ENCODE data around the gene SH2D1B.

The SH2D1B gene

DNA sequence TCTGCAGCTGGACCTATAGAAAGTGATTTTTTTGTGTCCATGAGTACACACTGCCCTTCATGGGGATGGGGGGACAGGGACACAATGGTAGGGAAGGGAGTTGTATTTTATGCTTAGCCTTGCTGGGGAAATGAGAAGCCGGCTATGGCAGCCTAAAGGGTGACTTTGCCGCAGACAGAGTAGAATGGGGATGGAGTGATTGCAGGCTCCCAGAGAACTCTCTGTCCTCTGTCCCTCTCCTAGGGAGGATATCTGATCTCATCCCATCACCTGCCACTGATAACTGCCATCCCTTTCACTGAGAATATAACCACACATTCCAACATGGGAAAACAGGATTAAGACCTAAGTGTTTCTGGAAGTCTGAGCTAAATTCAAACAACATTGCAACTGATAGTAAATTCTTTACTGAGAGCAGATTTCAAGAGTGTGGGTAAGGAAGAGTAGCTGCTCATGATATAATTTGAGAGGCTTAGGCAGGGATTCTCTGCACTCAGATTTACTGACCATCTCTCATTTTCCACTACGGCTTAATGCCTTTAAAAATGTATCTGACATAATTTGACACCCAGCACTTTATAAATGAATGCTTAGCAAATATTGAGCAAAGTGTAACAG lies 13.9 kb downstream of the SH2D1B start:
- DNase-seq = no peak

DNA sequence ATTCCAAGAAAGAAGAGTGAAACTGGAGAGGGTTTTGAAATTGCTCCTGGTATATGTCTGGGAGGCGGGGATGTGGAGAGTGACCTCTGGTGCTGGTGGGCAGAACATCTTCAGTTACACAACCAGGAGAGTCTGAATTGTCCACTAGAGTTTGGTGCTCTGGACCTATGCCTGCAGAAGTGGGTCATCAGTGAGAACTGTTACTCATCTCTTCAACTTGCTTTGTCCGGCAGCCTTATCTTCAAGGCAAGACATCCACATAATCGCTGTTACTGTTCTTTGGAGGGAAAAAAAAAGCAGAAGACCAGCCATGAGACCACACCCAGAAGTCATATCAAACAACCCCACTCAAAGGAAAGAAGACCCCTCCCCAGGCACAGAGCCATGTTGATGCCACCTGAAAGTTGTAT lies 14.9 kb downstream of the SH2D1B start:
- DNase-seq = no peak

DNA sequence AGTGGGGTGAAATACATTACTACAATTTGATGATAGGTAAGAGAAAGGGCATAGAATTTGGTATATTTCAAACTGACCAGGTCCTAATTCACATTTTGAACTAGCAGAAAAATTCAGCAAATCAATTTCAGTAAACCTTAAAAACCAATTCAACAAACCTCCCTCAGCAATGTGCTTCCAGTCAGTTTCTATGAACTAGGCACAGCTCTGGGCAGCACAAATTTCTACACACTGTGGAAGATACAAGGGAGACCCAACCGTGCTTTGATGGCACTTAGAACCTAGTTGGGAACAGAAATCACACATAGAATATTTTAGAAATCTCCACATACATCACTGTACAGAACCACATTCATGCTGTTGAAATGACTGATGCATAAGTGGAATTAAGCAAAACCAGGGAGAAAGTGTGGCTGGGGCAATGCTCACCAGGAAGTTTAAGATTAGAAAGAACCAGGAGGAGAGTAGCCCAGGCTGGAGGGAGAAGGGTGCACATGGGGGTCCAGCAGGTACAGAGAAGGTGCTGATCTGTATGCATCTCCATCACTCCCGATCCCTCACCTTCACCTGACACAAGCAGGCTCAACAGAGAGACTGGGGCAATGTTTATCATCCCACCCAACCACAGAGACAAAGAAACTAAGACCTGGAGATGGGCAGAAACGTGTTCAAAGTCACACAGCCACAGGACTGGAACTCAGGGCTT lies 15.6 kb downstream of the SH2D1B start:
- no peak for DNase-seq

DNA sequence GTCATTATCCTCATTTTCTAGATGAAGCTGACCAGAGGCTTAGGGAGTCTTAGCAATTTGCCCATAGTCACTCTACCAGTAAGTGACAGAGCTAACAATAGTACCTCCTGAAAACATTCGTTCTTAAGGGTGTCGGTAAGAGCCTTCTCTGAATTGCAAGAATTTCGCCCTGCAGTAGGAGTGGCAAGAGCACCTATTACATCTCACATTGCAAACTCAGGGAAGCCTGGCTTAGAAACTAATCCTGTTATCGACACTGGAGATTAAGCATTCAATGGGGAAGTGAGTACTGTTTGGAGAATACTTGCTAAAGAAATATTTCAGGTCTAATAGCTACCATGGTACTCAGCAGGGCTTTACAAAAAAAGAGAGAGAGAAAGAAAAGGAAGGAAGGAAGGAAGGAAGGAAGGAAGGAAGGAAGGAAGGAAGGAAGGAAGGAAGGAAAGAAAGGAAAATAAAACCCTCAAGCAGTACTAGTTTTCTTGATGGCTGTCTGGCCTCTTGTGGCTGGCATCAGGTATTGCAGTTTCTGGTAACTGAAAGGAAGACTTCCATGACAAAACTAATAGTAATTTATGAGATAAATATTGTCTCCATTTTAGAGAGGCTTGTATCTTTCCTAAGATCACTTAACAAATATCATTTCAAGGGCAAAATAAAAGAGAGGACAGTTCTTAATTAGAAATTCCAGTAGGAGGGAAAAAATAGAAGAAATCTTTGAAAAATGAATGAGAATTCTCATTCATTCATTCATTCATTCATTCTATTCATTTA lies 20.0 kb downstream of the SH2D1B start:
- DNase-seq = peak; percentile 30

DNA sequence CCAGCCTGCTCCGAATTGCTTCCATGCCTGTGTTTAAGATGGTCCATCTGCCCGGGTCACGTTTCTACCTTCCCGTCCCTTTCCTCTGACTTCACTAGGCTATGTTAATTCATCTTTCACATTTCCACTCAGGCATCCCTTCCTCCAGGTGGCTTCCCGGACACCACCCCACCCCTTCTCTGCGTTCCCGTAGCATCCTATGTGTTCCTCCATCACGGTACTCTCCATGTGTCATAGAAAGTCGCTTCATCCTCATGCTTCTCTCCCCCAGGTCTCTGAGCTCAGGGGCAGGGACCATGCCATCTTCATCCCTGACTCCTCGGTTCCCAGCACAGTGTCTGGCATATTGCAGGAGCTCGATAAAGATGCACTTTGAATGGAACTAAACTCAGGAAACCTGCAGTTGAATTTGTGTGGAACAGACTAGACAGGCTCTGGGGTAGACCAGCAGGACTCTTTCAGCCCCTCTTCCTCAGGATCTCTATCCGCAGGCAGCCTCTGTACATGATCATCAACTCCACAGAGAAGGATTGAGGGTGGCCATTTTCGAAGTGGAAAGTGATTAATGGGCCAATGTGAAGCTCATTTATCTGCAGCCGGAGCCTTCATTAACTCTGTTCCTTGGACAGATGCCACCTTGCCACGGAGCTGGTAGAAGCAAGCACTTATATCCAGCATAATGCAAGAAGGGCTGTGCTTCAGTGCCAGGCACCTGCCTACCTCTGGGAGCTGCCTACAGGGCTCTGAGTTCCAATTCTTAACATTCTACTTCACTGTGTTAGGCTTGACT lies 21.3 kb downstream of the SH2D1B start:
- DNase-seq = no peak

DNA sequence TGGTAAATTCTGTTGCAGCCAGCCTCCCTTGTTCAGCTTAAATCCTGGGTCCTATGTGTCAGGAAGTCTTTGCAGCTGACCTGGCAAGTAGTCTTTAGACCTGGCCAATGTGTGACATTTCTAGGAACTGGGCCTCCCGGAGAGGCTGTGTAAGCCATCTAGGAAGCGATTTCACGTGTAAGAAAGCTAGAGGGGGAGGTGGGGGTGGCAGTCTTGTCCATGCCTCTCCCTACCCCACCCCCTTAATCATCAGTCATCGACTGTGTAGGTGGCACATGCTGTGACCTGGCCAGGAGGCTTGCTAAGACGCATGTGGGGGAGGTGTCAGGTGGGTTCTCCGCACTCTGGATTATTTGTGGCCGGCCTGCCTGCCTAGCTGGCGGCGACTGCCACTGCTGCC lies 22.0 kb downstream of the SH2D1B start:
- DNase-seq = no peak

DNA sequence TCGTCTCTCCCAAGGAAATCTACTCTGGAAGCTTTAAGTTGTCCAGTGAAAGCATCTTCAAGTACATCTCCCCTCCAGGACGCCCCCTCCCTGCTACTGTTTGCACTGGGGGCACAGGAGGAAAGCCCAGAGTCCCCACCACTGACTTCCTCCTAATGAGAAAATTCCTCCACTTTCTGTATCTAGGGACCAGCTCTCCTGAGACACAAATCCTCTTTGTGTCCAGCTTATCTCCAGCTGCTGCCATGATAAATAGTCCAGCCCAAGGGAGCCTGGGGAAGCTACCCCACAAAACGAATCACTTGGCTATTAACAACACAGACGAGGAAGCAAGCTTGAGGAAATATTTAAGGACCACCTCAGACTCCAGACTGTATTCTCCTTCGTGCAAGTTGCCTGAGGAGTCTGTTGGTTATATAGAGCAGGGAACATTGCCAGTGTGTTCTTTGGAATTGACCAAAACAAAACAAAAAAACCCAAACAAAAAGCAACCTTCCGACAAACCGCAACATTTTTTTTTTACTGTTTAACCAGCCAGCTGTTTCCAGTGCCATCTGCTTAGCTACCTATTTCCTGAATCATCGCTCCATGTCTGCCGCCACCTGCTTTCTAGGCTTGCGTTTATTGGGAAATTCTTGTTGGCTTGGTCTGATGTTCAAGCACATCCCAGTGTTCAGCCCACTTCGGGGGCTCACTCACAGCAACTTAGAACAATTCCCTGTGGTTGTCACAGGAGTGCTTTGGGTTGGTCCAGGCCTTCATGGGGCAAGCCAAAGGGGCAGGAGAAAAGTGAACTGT lies 22.7 kb downstream of the SH2D1B start:
- DNase-seq = no peak

DNA sequence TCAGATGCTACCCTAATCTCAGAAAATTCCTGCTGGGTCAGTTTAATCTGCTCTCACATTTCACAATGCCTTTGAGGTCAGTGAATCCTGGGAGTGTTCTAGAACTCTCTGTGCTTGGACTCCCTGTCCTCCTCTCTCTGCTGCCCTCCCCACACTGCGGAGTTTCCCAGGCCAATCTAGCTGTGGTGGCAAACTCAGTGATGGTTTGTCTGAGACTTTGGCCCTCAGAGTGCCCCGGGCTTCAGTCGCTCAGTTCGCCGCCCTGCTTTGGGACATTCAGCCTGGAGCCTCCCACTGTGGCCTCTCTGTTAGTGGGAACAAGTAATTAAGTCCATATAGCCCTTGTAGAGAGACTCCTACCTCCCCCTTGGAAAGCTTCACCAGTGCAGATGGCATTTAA lies 23.3 kb downstream of the SH2D1B start:
- DNase-seq = no peak

DNA sequence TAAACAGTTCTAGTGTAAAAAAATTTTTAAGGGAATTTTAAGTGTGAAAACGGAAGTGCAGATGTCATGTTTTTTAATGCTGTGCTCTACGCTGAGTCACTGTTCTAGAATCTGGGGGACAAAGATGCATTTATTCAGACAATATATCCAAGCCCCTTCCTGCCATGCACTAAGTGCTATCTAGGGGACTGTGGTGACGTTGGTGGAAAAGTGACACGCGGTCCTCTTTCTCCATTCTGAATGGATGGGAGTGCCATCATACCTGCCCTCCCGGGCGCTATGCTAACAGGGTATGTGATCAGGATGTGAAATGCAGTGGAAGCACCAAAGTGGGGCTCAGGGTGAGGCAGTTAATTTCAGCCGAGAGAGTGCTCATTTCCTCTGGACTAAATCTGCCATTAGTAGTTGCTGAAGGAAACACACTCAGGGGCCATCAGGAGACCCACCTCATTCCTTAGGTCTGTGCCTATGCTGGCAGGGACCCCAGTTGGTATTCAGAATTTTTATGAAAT lies 23.8 kb downstream of the SH2D1B start:
- no peak for DNase-seq

DNA sequence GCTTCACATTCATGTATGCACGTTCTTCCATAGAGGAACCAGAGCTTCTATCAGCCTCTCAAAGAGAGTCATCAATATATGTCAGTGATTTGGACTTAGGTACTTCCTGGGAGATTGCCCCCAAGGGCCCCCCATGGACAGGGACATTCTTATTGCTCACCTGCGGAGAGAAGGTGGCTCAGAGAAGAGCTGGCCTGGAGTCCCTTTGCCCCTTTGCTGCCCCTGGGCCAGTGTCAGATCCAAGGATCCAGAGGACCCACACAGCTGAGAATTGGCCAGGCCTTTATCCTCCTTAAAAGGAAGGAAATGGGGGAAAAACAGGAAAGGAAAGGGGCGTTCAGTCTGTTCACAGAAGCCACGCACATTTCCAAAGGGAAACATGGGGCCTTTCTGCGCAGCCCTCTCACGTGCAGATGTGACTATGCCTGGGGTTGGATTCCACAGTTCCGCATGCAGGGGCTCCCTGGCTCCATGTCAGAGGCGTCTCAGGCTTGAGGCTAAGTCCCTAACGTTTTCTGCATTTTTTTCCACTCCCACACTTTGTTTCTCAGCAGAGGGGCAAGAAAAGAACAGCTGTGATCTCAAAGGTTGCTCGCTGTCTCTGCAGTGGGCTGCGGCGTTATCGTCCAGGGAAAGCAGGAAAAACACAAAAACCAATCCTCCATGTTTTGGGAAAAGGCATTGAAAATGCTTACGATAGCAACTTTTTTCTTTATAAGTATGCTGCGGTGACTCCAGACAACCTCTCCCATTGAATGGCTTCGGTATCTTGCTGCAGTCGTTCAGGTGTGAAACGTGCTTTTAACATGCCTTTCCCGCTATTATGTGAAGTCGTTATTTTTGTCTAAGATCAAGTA lies 24.5 kb downstream of the SH2D1B start:
- DNase-seq = no peak

DNA sequence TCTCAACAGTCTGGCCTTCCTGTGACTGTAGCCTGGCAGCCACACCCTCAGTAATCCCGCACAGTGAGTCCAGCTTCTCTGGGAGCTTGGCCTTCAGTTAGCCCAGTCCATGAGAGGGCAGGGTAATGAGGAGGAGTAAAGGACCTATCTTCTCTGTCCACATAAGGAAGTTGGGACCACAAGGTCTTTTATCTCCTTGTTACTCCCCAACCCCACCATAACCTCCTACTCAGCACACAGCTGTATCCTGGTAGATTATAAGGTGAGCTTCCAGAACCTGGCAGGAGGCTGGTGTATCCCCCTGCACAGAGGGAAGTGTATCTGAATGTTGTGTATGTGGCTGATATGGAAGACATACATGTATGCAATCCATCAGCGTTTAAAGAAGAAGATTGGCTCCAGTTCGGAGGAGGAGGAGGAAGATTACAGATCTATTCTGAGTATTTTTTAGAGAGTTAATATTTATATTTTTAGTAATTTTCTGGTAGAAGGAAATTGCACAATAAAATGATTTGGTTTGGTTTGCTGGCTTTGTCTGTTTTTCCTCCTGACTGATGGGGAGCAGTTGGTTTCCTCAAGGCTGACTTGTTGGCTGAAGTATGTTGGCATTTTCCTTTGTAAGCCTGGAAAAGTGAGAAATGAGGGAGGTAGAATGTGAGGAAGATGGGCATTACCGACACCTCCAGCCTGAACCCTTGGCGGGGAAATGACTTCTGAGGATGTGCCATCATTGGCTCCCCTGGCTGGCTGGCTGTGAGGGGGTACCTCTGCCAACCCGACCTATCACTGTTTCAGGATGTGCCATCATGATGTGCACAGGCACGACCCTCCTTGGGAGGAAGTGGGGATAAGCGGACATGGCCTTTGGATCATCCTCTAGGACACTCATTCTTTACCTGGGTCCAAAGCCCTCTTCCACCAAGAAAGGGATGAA lies 25.4 kb downstream of the SH2D1B start:
- no peak for DNase-seq

DNA sequence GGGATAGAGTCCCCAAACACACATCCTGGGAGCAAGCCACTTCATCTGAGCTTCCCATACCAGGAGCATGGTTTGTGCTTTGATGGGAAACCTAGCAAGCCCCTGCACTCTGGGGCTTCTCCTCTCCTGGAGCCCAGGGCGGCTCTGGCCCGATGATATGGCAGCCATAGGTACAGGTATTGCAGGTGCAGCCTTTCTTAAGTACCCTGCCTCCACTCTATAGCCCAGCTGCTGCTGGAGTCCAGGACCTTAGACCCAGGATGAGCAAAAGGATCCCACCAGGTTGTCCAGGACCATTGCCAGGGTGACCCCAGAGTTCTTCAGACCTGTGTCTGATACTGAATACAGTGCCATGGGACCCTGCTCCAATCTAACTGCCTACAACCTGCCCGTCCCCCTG lies 26.2 kb downstream of the SH2D1B start:
- no peak for DNase-seq

DNA sequence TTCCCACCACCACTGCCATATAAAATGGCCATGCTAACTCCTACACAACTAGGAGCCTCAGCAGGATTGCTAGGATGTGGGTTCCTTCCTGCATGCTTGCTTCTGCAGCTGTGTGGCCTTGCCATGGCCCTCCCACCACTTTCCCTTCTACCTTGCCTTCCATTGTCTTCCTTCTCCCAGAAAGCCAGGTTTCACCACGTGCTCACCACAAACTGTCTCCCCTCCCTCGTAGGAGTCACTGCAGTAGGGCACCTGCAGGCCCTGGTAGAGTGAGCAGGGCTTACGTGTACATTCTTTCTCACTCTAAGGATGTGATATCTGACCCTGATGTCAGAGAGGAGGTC lies 26.7 kb downstream of the SH2D1B start:
- no peak for DNase-seq

DNA sequence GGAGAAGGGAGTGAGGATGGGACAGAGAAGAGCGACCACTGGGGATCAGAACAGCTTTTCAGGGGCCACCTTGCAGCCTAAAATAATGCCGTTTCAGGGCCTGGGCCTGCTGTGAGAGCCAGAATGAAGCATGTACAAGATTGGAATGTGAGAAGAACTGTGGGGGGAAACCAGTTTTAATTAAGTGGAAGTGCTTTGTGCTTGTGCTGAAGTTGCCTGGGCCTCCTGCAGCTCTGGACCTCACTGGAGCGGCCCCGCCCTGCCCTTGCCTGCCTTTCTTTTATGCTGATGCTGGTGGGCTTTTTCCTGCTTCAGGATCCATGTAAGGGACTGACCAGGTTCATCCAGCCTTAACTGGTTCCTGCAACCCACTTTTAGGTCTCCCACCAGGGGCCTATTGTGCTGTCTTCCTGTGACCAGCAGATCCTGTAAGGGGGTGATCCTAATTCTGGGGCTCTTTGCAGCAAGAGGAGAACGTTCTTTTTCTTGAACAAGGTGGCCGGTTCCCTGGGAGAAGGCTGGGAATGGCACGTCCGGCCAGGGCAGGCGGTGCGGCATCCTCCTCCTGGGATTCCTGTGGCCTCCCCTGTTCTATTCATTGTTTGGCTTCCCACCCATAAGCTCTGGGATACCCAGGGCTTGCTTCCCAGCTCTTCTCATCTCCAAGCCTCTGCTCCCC lies 27.2 kb downstream of the SH2D1B start:
- no peak for DNase-seq

DNA sequence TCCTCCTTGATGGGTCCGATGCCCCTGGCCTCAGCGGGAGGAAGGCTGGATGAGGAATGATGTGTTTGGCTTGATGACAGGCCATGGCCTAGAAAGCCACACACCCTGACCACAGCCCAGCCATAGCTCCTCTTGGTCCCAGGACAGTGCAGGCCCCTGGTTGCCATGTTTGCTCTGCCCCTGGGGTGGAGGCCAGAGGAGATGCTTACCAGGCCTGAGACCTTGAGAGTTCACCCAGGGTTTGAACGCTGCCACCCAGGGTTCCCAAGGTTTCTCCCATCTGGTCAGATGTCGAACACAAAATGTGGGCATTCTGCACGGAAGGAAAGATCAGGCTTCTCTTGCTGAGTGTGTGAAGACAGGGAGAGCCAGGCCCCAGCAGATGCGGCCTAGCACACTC lies 27.8 kb downstream of the SH2D1B start:
- no peak for DNase-seq

DNA sequence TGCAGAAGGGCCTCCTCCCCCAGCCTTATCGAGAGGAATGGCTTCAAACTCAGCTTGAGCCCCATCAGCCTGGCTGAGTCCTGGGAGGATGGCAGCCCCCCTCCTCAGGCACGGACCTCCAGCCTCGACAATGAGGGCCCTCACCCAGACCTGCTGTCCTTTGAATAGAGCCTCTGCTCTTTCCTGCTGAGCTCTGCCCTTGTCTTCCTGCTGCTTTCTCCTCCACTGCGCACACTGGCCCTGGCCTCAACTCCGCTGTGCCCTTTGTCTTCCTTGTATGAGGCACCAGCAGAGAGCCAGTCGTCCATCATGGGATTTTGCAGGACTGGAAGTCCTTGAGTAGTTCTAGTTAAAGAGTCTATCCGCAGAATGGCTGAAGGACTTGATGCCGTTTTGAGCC lies 28.4 kb downstream of the SH2D1B start:
- no peak for DNase-seq

DNA sequence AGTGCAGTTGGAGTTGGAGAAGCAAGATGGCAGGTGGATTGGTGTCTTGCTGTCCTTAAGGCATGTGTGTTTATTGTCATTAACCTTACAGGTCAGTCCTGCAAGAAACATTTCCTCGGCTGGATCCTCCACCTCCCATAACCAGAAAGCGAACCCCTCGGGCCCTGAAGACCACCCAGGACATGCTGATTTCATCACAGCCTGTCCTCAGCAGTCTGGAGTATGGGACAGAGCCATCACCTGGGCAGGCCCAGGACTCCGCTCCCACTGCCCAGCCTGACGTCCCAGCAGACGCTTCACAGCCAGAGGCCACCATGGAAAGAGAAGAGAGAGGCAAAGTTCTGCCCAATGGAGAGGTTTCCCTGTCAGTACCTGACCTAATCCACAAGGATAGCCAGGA lies 28.8 kb downstream of the SH2D1B start:
- DNase-seq = no peak

DNA sequence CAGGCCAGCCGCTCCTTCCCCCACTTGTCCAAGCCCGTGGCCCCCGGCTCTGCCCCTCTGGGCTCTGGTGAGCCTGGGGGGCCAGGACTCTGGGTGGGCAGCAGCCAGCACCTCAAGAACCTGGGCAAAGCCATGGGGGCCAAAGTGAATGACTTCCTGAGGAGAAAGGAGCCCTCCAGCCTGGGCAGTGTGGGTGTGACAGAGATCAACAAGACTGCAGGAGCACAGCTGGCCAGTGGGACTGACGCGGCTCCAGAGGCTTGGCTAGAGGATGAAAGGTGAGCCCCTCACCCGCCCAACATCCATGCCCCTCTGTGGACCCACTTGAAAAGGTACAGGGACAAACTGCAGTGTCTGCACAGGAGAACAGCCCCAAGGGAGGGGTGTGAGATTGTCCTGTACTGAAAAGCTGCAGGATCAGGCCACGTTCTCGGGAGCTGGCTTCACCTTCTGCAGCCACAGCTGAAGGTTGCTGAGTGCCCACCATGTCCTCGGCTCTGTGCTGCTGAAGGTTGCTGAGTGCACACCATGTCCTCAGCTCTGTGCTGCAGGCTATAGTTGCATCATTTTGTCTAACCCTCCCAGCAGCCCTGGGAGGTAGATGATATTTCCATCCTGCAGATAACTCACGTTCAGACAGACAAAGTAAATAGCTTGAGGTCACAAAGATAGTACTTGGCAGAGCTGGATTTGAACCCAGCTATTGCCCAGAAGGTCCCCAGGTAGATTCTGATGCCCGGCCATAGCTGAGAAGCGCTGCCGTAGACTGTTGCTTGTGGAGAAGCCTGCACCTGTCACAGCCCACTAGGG lies 29.8 kb downstream of the SH2D1B start:
- no peak for DNase-seq

DNA sequence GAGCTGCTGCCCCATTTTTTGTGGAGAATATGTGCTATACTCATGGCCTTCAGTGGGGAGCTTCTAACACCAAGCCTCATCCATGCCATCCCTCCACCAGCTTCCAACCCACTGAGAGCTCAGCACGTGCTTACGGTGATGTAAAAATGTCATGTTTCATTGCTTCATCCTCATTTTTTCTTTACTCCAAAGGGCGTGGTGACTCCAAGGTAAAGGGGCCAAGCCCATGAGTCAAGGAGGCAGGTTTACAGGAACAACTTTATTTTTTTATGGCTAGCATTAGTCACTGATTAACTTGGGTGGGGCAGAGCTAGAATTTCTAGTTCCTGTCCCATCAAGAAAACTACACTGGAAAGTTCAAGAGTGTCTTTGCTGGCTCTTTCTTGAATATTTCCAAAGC lies 30.6 kb downstream of the SH2D1B start, which contains the start of gene C1orf226:
Gene C1orf226, plus strand, starts transcription at position 346 of the 400 bp plus-strand sequence. CDS start 174 bp downstream, outside the sequence.
- DNase-seq = no peak

Data from activated CD4-positive, alpha-beta T cell treated with anti-CD3 and anti-CD28 coated beads, Interleukin-2, Interleukin-6, amounts not matched to agents 100 ng/mL and 50 ng/mL, durations not matched to agents 16 hours and 8 hours (primary cell).